ENCODE results near the gene EMB.
"Not testable (repeated sequence)": the region's sequence is repeated elsewhere in the genome, so short reads cannot be mapped to it uniquely, and the experiment has no call there.

The EMB gene

GRCh38 chr5:50440651-50441492 is at the start of gene EMB:
TSS of gene EMB (minus strand) at chr5:50441288. CDS start at chr5:50441151, 137 bp downstream.
- H3K27ac ChIP-seq: peak within 1 kb of the TSS; percentile 92
- H3K4me3 ChIP-seq (ENCODE audit: low read depth in 1 of 2, low read length in 1 of 2): peak within 1 kb of the TSS; percentile 66 to 80

DNA sequence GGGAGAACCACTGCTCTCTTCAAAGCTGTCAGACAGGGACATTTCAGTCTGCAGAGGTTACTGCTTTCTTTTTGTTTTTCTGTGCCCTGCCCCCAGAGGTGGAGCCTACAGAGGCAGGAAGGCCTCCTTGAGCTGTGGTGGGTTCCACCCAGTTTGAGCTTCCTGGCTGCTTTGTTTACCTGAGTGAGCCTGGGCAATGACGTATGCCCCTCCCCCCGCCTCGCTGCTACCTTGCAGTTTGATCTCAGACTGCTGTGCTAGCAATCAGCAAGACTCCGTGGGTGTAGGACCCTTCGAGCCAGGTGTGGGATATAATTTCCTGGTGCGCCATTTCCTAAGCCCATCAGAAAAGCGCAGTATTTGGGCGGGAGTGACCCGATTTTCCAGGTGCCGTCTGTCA is 48.4 kb upstream of the EMB start:
- not testable (repeated sequence) for H3K4me3 ChIP-seq (ENCODE audit: low read depth in 1 of 2, low read length in 1 of 2); H3K4me1 ChIP-seq (ENCODE audit: control insufficient read depth in 1 of 2, insufficient read depth in 1 of 2, low read depth in 1 of 2, low read length in 1 of 2); H3K27me3 ChIP-seq; H3K27ac ChIP-seq; H3K9me3 ChIP-seq; H3K36me3 ChIP-seq

More at GRCh38 chr5:50440651-50441492, at the start of gene EMB:
- Histone ChIP-seq H3K9me3 (no peaks in the 10 kb centered on the region), H3K27me3 (no peaks in the 10 kb centered on the region), H3K4me1 (ENCODE audit: control insufficient read depth in 1 of 2, insufficient read depth in 1 of 2, low read depth in 1 of 2, low read length in 1 of 2) (peaks cover 80 to 81% of the 10 kb centered on the region in 2 experiments), H3K36me3 (no peaks in the 10 kb centered on the region)
- TF ChIP-seq, protein P1, sequence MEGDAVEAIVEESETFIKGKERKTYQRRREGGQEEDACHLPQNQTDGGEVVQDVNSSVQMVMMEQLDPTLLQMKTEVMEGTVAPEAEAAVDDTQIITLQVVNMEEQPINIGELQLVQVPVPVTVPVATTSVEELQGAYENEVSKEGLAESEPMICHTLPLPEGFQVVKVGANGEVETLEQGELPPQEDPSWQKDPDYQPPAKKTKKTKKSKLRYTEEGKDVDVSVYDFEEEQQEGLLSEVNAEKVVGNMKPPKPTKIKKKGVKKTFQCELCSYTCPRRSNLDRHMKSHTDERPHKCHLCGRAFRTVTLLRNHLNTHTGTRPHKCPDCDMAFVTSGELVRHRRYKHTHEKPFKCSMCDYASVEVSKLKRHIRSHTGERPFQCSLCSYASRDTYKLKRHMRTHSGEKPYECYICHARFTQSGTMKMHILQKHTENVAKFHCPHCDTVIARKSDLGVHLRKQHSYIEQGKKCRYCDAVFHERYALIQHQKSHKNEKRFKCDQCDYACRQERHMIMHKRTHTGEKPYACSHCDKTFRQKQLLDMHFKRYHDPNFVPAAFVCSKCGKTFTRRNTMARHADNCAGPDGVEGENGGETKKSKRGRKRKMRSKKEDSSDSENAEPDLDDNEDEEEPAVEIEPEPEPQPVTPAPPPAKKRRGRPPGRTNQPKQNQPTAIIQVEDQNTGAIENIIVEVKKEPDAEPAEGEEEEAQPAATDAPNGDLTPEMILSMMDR (IDR thresholded peaks at IDR 0.05): no peak

- H3K27ac ChIP-seq; H3K36me3 ChIP-seq; H3K4me1 ChIP-seq (ENCODE audit: control insufficient read depth in 1 of 2, insufficient read depth in 1 of 2, low read depth in 1 of 2, low read length in 1 of 2); H3K27me3 ChIP-seq; H3K4me3 ChIP-seq (ENCODE audit: low read depth in 1 of 2, low read length in 1 of 2); H3K9me3 ChIP-seq: not testable (repeated sequence)
Measured at GRCh38 chr5:50478790-50479189, 37.7 kb upstream of the EMB start.

GRCh38 chr5:50476549-50476948 is 35.5 kb upstream of the EMB start:
- no peaks in the 10 kb centered on the region for H3K36me3 ChIP-seq
- no peaks in the 10 kb centered on the region for H3K9me3 ChIP-seq
- no peaks in the 10 kb centered on the region for H3K27me3 ChIP-seq
- no peaks in the 10 kb centered on the region for H3K4me1 ChIP-seq (ENCODE audit: control insufficient read depth in 1 of 2, insufficient read depth in 1 of 2, low read depth in 1 of 2, low read length in 1 of 2)
- no peak overlapping the region for H3K4me3 ChIP-seq (ENCODE audit: low read depth in 1 of 2, low read length in 1 of 2)
- H3K27ac ChIP-seq: no peak overlapping the region
- TF ChIP-seq, protein P1 (IDR thresholded peaks at IDR 0.05): no peak

- not testable (repeated sequence) for H3K27me3 ChIP-seq; H3K9me3 ChIP-seq; H3K4me3 ChIP-seq (ENCODE audit: low read depth in 1 of 2, low read length in 1 of 2); H3K27ac ChIP-seq; H3K4me1 ChIP-seq (ENCODE audit: control insufficient read depth in 1 of 2, insufficient read depth in 1 of 2, low read depth in 1 of 2, low read length in 1 of 2); H3K36me3 ChIP-seq
Measured at GRCh38 chr5:50465015-50465414, 23.9 kb upstream of the EMB start.

GRCh38 chr5:50463726-50464125 is 22.6 kb upstream of the EMB start:
- H3K4me3 ChIP-seq (ENCODE audit: low read depth in 1 of 2, low read length in 1 of 2): no peak overlapping the region
- no peaks in the 10 kb centered on the region for H3K4me1 ChIP-seq (ENCODE audit: control insufficient read depth in 1 of 2, insufficient read depth in 1 of 2, low read depth in 1 of 2, low read length in 1 of 2)
- no peaks in the 10 kb centered on the region for H3K27me3 ChIP-seq
- H3K9me3 ChIP-seq: no peaks in the 10 kb centered on the region
- TF ChIP-seq, protein P1 (IDR thresholded peaks at IDR 0.05): no peak
- H3K27ac ChIP-seq: no peak overlapping the region
- H3K36me3 ChIP-seq: no peaks in the 10 kb centered on the region

GRCh38 chr5:50463047-50463446 is 22.0 kb upstream of the EMB start:
- TF ChIP-seq, protein P1 (IDR thresholded peaks at IDR 0.05): no peak
- Histone ChIP-seq H3K4me3 (ENCODE audit: low read depth in 1 of 2, low read length in 1 of 2) (no peak overlapping the region), H3K27ac (no peak overlapping the region), H3K4me1 (ENCODE audit: control insufficient read depth in 1 of 2, insufficient read depth in 1 of 2, low read depth in 1 of 2, low read length in 1 of 2) (no peaks in the 10 kb centered on the region), H3K9me3 (no peaks in the 10 kb centered on the region), H3K27me3 (no peaks in the 10 kb centered on the region), H3K36me3 (no peaks in the 10 kb centered on the region)

DNA sequence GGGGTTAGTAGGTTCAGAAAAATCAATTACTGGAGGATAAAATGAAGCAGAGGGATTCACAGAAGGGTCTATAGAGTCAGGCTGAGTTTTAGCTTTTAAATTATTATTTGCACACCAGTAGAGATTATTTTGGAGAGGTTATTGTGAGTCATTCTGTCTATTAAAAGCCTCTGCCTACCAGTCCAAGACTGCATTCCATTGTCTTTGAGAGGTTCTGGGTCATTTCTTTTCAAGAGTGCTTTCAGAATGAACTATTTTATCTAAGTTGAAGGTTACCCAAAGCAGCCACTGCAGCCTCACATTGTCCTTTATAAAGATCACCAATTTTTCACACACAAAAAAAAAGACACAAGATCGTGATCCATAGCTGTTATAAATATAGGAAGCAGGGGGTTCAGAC is 21.5 kb upstream of the EMB start:
- H3K4me1 ChIP-seq (ENCODE audit: control insufficient read depth in 1 of 2, insufficient read depth in 1 of 2, low read depth in 1 of 2, low read length in 1 of 2); H3K36me3 ChIP-seq; H3K27ac ChIP-seq; H3K27me3 ChIP-seq; H3K9me3 ChIP-seq; H3K4me3 ChIP-seq (ENCODE audit: low read depth in 1 of 2, low read length in 1 of 2): not testable (repeated sequence)

- not testable (repeated sequence) for H3K4me3 ChIP-seq (ENCODE audit: low read depth in 1 of 2, low read length in 1 of 2); H3K27ac ChIP-seq; H3K9me3 ChIP-seq; H3K36me3 ChIP-seq; H3K4me1 ChIP-seq (ENCODE audit: control insufficient read depth in 1 of 2, insufficient read depth in 1 of 2, low read depth in 1 of 2, low read length in 1 of 2); H3K27me3 ChIP-seq
Measured at GRCh38 chr5:50458372-50458771, 17.3 kb upstream of the EMB start.

DNA sequence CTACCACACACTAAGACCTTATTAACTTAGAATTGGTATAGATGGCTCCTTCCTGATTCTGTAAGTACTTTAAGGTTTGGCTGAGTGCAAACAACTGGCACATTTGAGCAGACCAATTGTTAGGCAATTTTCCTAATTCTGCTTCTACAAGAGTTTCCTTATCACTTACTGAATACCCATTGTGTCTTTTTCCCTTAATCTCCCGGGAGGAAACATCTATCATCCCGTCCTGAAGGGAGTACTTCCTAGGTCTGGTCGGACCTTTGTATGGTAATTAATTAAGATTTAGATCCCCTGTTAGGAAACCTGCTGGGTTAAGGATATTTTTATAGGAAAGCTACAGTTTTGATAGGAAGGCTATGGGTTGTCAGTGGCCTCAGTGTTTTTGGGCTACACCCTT is 8.2 kb upstream of the EMB start:
- Histone ChIP-seq H3K4me1 (ENCODE audit: control insufficient read depth in 1 of 2, insufficient read depth in 1 of 2, low read depth in 1 of 2, low read length in 1 of 2) (peaks cover 30 to 31% of the 10 kb centered on the region in 2 experiments), H3K27ac (peak overlapping the region; percentile 44)
- not testable (repeated sequence) for H3K36me3 ChIP-seq; H3K9me3 ChIP-seq; H3K27me3 ChIP-seq; H3K4me3 ChIP-seq (ENCODE audit: low read depth in 1 of 2, low read length in 1 of 2)

Data from neutrophil (primary cell).